Panc1 (cell line): ENCODE measurements around the gene NOTCH3.

Experiments
- CTCF ChIP-seq: fragments of 450-650 bp; IDR thresholded peaks from 2 replicates; pipeline ENCODE4 v1.5.1; 2017; ENCODE audit warnings: mild to moderate bottlenecking
- POLR2AphosphoS5 ChIP-seq: IDR thresholded peaks from 2 replicates; pipeline ENCODE4 v1.6.1; 2012; ENCODE audit warnings: mild to moderate bottlenecking, low read depth, low read length, moderate library complexity
- REST ChIP-seq, 2 experiments: IDR thresholded peaks; 2 replicates each; pipeline ENCODE4 v1.6.1; 2011 to 2012; ENCODE audit warnings: low read depth in 2 of 2, control low read depth in 1 of 2, low read length in 1 of 2, mild to moderate bottlenecking in 1 of 2, moderate library complexity in 1 of 2; ENCODE audit not compliant: insufficient read depth in 1 of 2
- SIN3A ChIP-seq: IDR thresholded peaks from 2 replicates; pipeline ENCODE4 v1.6.1; 2012; ENCODE audit warnings: low read depth, mild to moderate bottlenecking, low read length, moderate library complexity, borderline replicate concordance; ENCODE audit not compliant: insufficient read depth
- TCF7L2 ChIP-seq: IDR thresholded peaks from 2 replicates; pipeline ENCODE4 v1.6.1; 2011; ENCODE audit warnings: mild to moderate bottlenecking, low read depth, low read length, inconsistent platforms

- TF ChIP-seq TCF7L2, result no peak
- no peak for TF ChIP-seq CTCF
- TF ChIP-seq SIN3A, result no peak
- no peak for TF ChIP-seq POLR2AphosphoS5
- TF ChIP-seq REST (IDR thresholded peaks at IDR 0.05; ENCODE audit: insufficient read depth in 1 of 2, low read depth in 2 of 2, low read length in 1 of 2), result no peak
Measured at GRCh38 chr19:15197275-15197941, 3.4 kb downstream of the NOTCH3 start.
